Hepatocyte (in vitro differentiated cells): ENCODE data around the gene PKNOX1. TPM values are rescaled to one million over a fixed set of nuclear protein-coding genes. Genes with fewer than 3 reads are reported as not detected.
"Not testable (repeated sequence)": the region's sequence is repeated elsewhere in the genome, so short reads cannot be mapped to it uniquely, and the experiment has no call there.

ENCODE experiments used
- DNase-seq: peaks from one replicate; pipeline ENCODE4 v3.0.0-alpha.2; 2016; ENCODE audit warnings: low spot score
- H2AFZ ChIP-seq: fragments of 200-600 bp; sonication (generic); 2 replicates; pipeline ENCODE4 v1.6.0; 2016; ENCODE audit warnings: antibody characterized with exemption, mild to moderate bottlenecking
- H3K27ac ChIP-seq: fragments of 200-600 bp; sonication (generic); 2 replicates; pipeline ENCODE4 v1.5.1; 2016; ENCODE audit warnings: mild to moderate bottlenecking
- H3K27me3 ChIP-seq: fragments of 200-600 bp; sonication (generic); 2 replicates; pipeline ENCODE4 v1.6.1; 2016
- H3K36me3 ChIP-seq: fragments of 200-600 bp; sonication (generic); replicated peaks from 2 replicates; pipeline ENCODE4 v1.5.1; 2016; ENCODE audit warnings: low read depth; ENCODE audit not compliant: insufficient read depth
- H3K4me1 ChIP-seq: fragments of 200-600 bp; sonication (generic); 2 replicates; pipeline ENCODE4 v1.5.1; 2016; ENCODE audit warnings: mild to moderate bottlenecking, moderate library complexity; ENCODE audit not compliant: insufficient read depth
- H3K4me2 ChIP-seq: fragments of 200-600 bp; sonication (generic); 2 replicates; pipeline ENCODE4 v1.6.0; 2016
- H3K4me3 ChIP-seq: fragments of 200-600 bp; sonication (generic); 2 replicates; pipeline ENCODE4 v1.5.1; 2016; ENCODE audit warnings: mild to moderate bottlenecking
- H3K79me2 ChIP-seq: fragments of 200-600 bp; sonication (generic); 2 replicates; pipeline ENCODE4 v1.6.0; 2017; ENCODE audit warnings: mild to moderate bottlenecking
- H3K9me2 ChIP-seq: fragments of 200-600 bp; sonication (generic); replicated peaks from 2 replicates; pipeline ENCODE4 v1.6.0; 2017; ENCODE audit warnings: mild to moderate bottlenecking; ENCODE audit not compliant: insufficient read depth
- H3K9me3 ChIP-seq: fragments of 200-600 bp; sonication (generic); 2 replicates; pipeline ENCODE4 v1.5.1; 2016; ENCODE audit warnings: low read depth, mild to moderate bottlenecking
- H4K20me1 ChIP-seq: fragments of 200-600 bp; sonication (generic); 2 replicates; pipeline ENCODE4 v1.6.0; 2016; ENCODE audit warnings: mild to moderate bottlenecking; ENCODE audit not compliant: insufficient read depth, poor library complexity, severe bottlenecking
- EZH2 ChIP-seq: fragments of 200-600 bp; sonication (generic); IDR thresholded peaks from 2 replicates; pipeline ENCODE4 v1.6.1; 2016; ENCODE audit warnings: antibody characterized with exemption, mild to moderate bottlenecking, borderline replicate concordance
- EZH2phosphoT487 ChIP-seq: fragments of 200-600 bp; sonication (generic); IDR thresholded peaks from one replicate; pipeline ENCODE4 v1.6.1; 2018; ENCODE audit warnings: antibody characterized with exemption, mild to moderate bottlenecking, low read depth, moderate library complexity; ENCODE audit not compliant: unreplicated experiment, severe bottlenecking
- WGBS: methylation state at CpG from one replicate; pipeline ENCODE4 v1.1.6; 2016; ENCODE audit warnings: low lambda C conversion rate; ENCODE audit errors: missing lambda C conversion rate; 5-methylcytosine and 5-hydroxymethylcytosine counted together
- polyA plus RNA-seq: library from polyadenylated mRNA; unstranded; fragments of >200 nt; fragmentation: Nextera tagmentation; extraction: Ambion mirVana; gene quantifications from 2 replicates; pipeline ENCODE4 v1.2.1, GENCODE V29; 2016
- total RNA-seq: library from RNA; depleted of rRNA; stranded (reverse); fragments of >200 nt; gene quantifications from 2 replicates; pipeline ENCODE4 v1.2.3, GENCODE V29; 2014
- TF ChIP-seq, protein P1 (sequence below): fragments of 200-600 bp; sonication (generic); IDR thresholded peaks from 2 replicates; pipeline ENCODE4 v1.5.1; 2016; ENCODE audit warnings: antibody characterized with exemption, mild to moderate bottlenecking; ENCODE audit not compliant: poor library complexity

The PKNOX1 gene
- total and polyA plus RNA-seq, 2 experiments from 2014 or later, result 11.0 to 13.4 TPM

GRCh38 chr21:42956824-42957630 lies 17.3 kb upstream of the PKNOX1 start:
- no peaks in the 10 kb centered on the region for H3K27me3 ChIP-seq
- H4K20me1 ChIP-seq, result no peaks in the 10 kb centered on the region
- H3K36me3 ChIP-seq, result no peaks in the 10 kb centered on the region
- H3K27ac ChIP-seq, result peak overlapping the region; percentile 45
- DNase-seq, result no peak
- H3K4me3 ChIP-seq, result no peak overlapping the region
- no peak overlapping the region for H2AFZ ChIP-seq
- H3K9me2 ChIP-seq, result no peaks in the 10 kb centered on the region
- no peak for TF ChIP-seq EZH2phosphoT487
- TF ChIP-seq EZH2, result no peak
- TF ChIP-seq, protein P1, sequence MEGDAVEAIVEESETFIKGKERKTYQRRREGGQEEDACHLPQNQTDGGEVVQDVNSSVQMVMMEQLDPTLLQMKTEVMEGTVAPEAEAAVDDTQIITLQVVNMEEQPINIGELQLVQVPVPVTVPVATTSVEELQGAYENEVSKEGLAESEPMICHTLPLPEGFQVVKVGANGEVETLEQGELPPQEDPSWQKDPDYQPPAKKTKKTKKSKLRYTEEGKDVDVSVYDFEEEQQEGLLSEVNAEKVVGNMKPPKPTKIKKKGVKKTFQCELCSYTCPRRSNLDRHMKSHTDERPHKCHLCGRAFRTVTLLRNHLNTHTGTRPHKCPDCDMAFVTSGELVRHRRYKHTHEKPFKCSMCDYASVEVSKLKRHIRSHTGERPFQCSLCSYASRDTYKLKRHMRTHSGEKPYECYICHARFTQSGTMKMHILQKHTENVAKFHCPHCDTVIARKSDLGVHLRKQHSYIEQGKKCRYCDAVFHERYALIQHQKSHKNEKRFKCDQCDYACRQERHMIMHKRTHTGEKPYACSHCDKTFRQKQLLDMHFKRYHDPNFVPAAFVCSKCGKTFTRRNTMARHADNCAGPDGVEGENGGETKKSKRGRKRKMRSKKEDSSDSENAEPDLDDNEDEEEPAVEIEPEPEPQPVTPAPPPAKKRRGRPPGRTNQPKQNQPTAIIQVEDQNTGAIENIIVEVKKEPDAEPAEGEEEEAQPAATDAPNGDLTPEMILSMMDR, result no peak
- no peaks in the 10 kb centered on the region for H3K79me2 ChIP-seq
- WGBS, result 66% methylated on average over 13 of the region's 13 CpGs
- H3K4me2 ChIP-seq, result no peak overlapping the region
- H3K9me3 ChIP-seq, result no peaks in the 10 kb centered on the region
- H3K4me1 ChIP-seq, result peaks cover 14% of the 10 kb centered on the region

DNA sequence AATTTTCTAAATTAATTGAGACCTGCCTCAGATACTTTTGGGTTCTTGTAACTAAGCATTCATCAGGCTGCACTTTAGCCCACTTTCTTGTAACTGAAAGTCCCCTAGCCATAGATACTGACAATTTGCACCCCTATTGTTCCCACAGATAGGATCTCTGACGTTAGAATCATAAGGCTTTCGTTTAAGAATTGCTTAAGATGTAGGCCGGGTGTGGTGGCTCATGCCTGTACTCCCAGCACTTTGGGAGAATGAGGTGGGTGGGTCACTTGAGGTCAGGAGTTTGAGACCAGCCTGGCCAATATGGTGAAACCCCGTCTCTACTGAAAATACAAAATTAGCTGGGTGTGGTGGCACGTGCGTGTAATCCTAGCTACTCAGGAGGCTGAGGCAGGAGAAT lies 16.2 kb upstream of the PKNOX1 start:
- H3K4me1 ChIP-seq, result peaks cover 14% of the 10 kb centered on the region
- H3K4me2 ChIP-seq, H3K4me3 ChIP-seq, H2AFZ ChIP-seq, DNase-seq, H3K27me3 ChIP-seq, H3K36me3 ChIP-seq, H3K9me3 ChIP-seq, H3K27ac ChIP-seq, H3K9me2 ChIP-seq, H3K79me2 ChIP-seq, H4K20me1 ChIP-seq: not testable (repeated sequence)
- WGBS, result 79% methylated on average over 6 of the region's 6 CpGs

- H3K36me3 ChIP-seq, result no peaks in the 10 kb centered on the region
- H3K9me2 ChIP-seq, result no peaks in the 10 kb centered on the region
- no peaks in the 10 kb centered on the region for H3K79me2 ChIP-seq
- H3K4me1 ChIP-seq, result peaks cover 14% of the 10 kb centered on the region
- H3K4me3 ChIP-seq, result no peak overlapping the region
- H3K27ac ChIP-seq, result no peak overlapping the region
- H3K4me2 ChIP-seq, result no peak overlapping the region
- H3K27me3 ChIP-seq, result no peaks in the 10 kb centered on the region
- H4K20me1 ChIP-seq, result no peaks in the 10 kb centered on the region
- H3K9me3 ChIP-seq, result no peaks in the 10 kb centered on the region
- no peak overlapping the region for H2AFZ ChIP-seq
- DNase-seq, result no peak
- no peak for TF ChIP-seq EZH2
- TF ChIP-seq, protein P1, result no peak
- no peak for TF ChIP-seq EZH2phosphoT487
- WGBS, result 95% methylated on average over 3 of the region's 3 CpGs
Measured at GRCh38 chr21:42959728-42960127, 14.6 kb upstream of the PKNOX1 start.

GRCh38 chr21:42962380-42963007 lies 11.9 kb upstream of the PKNOX1 start:
- no peaks in the 10 kb centered on the region for H3K4me1 ChIP-seq
- H3K9me2 ChIP-seq, result no peaks in the 10 kb centered on the region
- H3K79me2 ChIP-seq, result no peaks in the 10 kb centered on the region
- no peak overlapping the region for H3K4me2 ChIP-seq
- H3K27me3 ChIP-seq, result no peaks in the 10 kb centered on the region
- 62% methylated on average over 6 of the region's 6 CpGs for WGBS
- no peaks in the 10 kb centered on the region for H3K9me3 ChIP-seq
- no peak overlapping the region for H3K27ac ChIP-seq
- H3K4me3 ChIP-seq, result no peak overlapping the region
- DNase-seq, result no peak
- H4K20me1 ChIP-seq, result no peaks in the 10 kb centered on the region
- no peak for TF ChIP-seq EZH2
- no peak for TF ChIP-seq EZH2phosphoT487
- TF ChIP-seq, protein P1, result no peak
- H2AFZ ChIP-seq, result no peak overlapping the region
- no peaks in the 10 kb centered on the region for H3K36me3 ChIP-seq
